ENCODE results near the gene CLIC3. TPM values are rescaled to one million over a fixed set of nuclear protein-coding genes. Genes with fewer than 3 reads are reported as not detected.

CLIC3 gene
- total RNA-seq, 1 donor from 2014 or later, result not detected

DNA sequence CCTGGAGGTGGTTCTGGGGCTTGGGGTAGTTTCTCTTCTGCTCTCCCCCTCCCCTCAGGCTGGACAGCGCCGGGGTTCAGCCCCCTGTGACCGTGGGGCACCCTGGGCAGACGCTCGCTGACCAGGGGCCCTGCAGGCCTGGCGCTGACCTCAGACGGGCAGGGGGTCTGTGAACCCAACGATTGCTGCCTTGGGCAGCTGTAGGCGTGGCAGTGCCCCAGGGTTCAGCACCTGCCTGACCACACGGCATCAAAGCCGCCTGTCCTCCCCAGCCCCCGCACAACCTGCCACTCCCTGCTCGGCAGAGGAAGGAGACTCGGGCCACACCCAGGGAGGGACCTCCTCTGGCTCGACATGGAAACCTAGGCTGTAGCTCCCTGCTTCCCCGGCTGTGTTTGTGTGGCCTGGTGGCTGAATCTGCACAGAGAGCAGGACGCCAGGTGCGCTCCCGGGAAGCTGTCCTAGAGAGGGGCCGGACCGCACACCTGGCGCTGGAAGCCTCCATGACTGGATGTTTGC lies 32.1 kb downstream of the CLIC3 start:
- no peak overlapping the region for H3K27ac Mint-ChIP-seq
- TF ChIP-seq, protein P1, sequence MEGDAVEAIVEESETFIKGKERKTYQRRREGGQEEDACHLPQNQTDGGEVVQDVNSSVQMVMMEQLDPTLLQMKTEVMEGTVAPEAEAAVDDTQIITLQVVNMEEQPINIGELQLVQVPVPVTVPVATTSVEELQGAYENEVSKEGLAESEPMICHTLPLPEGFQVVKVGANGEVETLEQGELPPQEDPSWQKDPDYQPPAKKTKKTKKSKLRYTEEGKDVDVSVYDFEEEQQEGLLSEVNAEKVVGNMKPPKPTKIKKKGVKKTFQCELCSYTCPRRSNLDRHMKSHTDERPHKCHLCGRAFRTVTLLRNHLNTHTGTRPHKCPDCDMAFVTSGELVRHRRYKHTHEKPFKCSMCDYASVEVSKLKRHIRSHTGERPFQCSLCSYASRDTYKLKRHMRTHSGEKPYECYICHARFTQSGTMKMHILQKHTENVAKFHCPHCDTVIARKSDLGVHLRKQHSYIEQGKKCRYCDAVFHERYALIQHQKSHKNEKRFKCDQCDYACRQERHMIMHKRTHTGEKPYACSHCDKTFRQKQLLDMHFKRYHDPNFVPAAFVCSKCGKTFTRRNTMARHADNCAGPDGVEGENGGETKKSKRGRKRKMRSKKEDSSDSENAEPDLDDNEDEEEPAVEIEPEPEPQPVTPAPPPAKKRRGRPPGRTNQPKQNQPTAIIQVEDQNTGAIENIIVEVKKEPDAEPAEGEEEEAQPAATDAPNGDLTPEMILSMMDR (IDR thresholded peaks at IDR 0.05; ENCODE audit: unreplicated experiment), result no peak
- peaks cover 12% of the 10 kb centered on the region for H3K27me3 Mint-ChIP-seq
- H3K4me1 Mint-ChIP-seq (ENCODE audit: low read depth), result peaks cover 3% of the 10 kb centered on the region
- H3K4me3 Mint-ChIP-seq (ENCODE audit: low read depth), result no peak overlapping the region
- H3K9me3 Mint-ChIP-seq (ENCODE audit: low read depth), result no peaks in the 10 kb centered on the region
- no peak for DNase-seq (ENCODE audit: low spot score, unreplicated experiment)
- H3K36me3 Mint-ChIP-seq (ENCODE audit: insufficient read depth), result no peaks in the 10 kb centered on the region

DNA sequence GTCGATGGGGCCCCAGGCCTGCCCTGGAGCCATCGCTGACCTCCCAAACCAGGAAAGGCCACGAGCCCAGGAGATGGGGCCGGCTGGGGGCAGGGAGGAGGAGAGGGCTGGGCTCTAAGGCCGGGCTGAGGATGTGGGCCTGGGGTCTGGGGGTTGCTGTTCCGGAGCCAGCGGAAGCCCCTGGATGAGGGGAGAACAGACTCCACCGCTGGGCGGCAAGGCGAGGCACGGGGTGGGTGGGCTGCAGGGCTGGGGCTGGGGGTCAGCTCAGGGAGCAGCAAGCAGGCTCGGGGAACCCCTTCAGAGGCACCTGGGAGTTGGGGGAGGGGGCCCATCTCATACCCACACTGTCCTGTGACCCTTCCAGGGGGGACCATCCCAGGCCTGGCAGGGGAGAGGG lies 32.6 kb downstream of the CLIC3 start:
- H3K36me3 Mint-ChIP-seq (ENCODE audit: insufficient read depth), result no peaks in the 10 kb centered on the region
- peaks cover 12% of the 10 kb centered on the region for H3K27me3 Mint-ChIP-seq
- DNase-seq (ENCODE audit: low spot score, unreplicated experiment), result no peak
- H3K4me3 Mint-ChIP-seq (ENCODE audit: low read depth), result no peak overlapping the region
- no peaks in the 10 kb centered on the region for H3K9me3 Mint-ChIP-seq (ENCODE audit: low read depth)
- peaks cover 3% of the 10 kb centered on the region for H3K4me1 Mint-ChIP-seq (ENCODE audit: low read depth)
- TF ChIP-seq, protein P1 (IDR thresholded peaks at IDR 0.05; ENCODE audit: unreplicated experiment), result no peak
- no peak overlapping the region for H3K27ac Mint-ChIP-seq

DNA sequence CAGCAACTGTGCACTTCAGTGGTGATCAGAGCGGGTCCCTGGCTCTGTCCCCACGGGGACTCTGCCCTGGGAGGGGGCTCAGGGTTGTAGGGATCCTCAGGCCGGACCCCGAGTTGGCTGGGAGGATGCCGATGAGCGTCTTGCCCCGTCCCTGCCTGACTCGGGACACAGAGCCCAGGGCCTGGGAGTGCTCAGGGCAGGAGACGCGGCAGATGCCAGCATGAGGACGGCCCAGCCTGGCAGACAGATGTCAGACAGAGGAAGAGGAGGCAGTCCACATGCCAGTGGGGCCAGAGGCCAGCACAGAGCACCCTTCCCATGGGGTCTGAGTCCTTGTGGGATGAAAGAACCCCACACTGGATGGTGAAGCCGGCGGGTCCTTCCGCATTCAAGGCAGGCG lies 33.0 kb downstream of the CLIC3 start:
- Mint-ChIP-seq H3K27ac (no peak overlapping the region), H3K4me1 (ENCODE audit: low read depth) (peaks cover 3% of the 10 kb centered on the region), H3K36me3 (ENCODE audit: insufficient read depth) (no peaks in the 10 kb centered on the region)

DNA sequence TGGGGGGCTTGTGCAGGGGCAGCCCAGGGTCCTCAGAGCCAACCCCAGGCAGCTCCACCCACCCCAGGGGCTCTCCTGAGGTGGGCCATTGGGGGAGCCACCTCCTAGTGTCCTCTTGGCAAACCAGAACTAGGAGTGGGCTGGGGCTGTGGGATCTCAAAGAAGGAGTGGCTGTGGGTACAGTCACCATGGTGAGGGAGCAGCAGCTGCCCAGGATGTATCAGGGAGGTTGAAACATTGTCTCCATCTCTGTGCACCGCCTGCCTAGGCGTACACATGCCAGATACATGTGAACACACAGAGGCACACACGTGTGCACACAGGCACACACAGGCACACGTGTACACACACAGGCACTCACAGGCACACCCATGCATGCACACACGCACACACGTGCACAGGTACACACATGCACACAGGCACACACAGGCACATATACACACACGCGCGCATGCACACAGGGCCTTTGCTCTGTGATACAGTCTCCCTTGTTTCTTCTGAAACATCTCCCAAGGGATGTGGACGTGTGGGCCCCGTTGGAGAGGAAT lies 33.6 kb downstream of the CLIC3 start:
- H3K4me3 Mint-ChIP-seq (ENCODE audit: low read depth), result no peak overlapping the region
- H3K36me3 Mint-ChIP-seq (ENCODE audit: insufficient read depth), result no peaks in the 10 kb centered on the region
- peaks cover 3% of the 10 kb centered on the region for H3K4me1 Mint-ChIP-seq (ENCODE audit: low read depth)
- DNase-seq (ENCODE audit: low spot score, unreplicated experiment), result no peak
- TF ChIP-seq, protein P1 (IDR thresholded peaks at IDR 0.05; ENCODE audit: unreplicated experiment), result no peak
- no peak overlapping the region for H3K27ac Mint-ChIP-seq
- H3K9me3 Mint-ChIP-seq (ENCODE audit: low read depth), result no peaks in the 10 kb centered on the region
- H3K27me3 Mint-ChIP-seq, result peaks cover 12% of the 10 kb centered on the region

More for the DNA sequence above, 33.0 kb downstream of the CLIC3 start:
- TF ChIP-seq, protein P1 (IDR thresholded peaks at IDR 0.05; ENCODE audit: unreplicated experiment), result no peak
- Mint-ChIP-seq H3K27me3 (peaks cover 12% of the 10 kb centered on the region), H3K4me3 (ENCODE audit: low read depth) (no peak overlapping the region), H3K9me3 (ENCODE audit: low read depth) (no peaks in the 10 kb centered on the region)
- no peak for DNase-seq (ENCODE audit: low spot score, unreplicated experiment)

DNA sequence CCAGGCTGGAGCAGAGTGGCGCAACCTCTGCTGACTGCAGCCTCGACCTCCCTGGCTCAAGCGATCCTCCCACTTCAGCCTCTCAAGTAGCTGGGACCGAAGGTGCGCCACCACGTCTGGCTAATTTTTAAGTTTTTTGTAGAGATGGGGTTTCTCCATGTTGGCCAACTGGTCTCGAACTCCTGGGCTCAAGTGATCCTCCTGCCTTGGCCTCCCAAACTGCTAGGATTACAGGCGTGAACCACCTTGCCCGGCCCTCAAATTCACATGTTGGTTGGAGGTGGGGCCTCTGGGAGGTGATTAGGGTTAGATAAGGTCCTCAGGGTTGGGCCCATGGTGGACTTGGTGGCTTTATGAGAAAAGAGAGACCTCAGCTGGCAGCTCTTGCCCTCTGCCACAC lies 34.2 kb downstream of the CLIC3 start:
- TF ChIP-seq, protein P1 (IDR thresholded peaks at IDR 0.05; ENCODE audit: unreplicated experiment), result no peak
- DNase-seq (ENCODE audit: low spot score, unreplicated experiment), result no peak
- H3K9me3 Mint-ChIP-seq (ENCODE audit: low read depth), result no peaks in the 10 kb centered on the region
- peaks cover 12% of the 10 kb centered on the region for H3K27me3 Mint-ChIP-seq
- no peak overlapping the region for H3K27ac Mint-ChIP-seq
- H3K36me3 Mint-ChIP-seq (ENCODE audit: insufficient read depth), result no peaks in the 10 kb centered on the region
- H3K4me1 Mint-ChIP-seq (ENCODE audit: low read depth), result peaks cover 3% of the 10 kb centered on the region
- no peak overlapping the region for H3K4me3 Mint-ChIP-seq (ENCODE audit: low read depth)
